Left ventricle myocardium inferior (tissue), 1 donor: ENCODE results near the gene ASB7. TPM values are rescaled to one million over a fixed set of nuclear protein-coding genes. Genes with fewer than 3 reads are reported as not detected.
A peak's percentile ranks its signal among the peaks of the same experiment; 100 is the strongest.

Experiments used
- DNase-seq: peaks from one replicate; pipeline ENCODE4 v3.0.0-alpha.2; 2020
- H3K27ac ChIP-seq: fragments of 200-600 bp; replicated peaks from 2 replicates; pipeline ENCODE4 v1.8.0; 2021
- H3K27me3 ChIP-seq: fragments of 200-600 bp; 2 replicates; pipeline ENCODE4 v1.8.0; 2021; ENCODE audit warnings: low read depth
- H3K36me3 ChIP-seq: fragments of 200-600 bp; 2 replicates; pipeline ENCODE4 v1.8.0; 2021
- H3K4me1 ChIP-seq: fragments of 200-600 bp; 2 replicates; pipeline ENCODE4 v1.8.0; 2021
- H3K4me3 ChIP-seq: fragments of 200-600 bp; 2 replicates; pipeline ENCODE4 v1.8.0; 2021; ENCODE audit warnings: mild to moderate bottlenecking, moderate library complexity
- H3K9me3 ChIP-seq: fragments of 200-600 bp; replicated peaks from 2 replicates; pipeline ENCODE4 v1.8.0; 2021
- CTCF ChIP-seq: fragments of 200-600 bp; IDR thresholded peaks from 2 replicates; pipeline ENCODE4 v1.8.0; 2021; ENCODE audit warnings: antibody characterized with exemption, mild to moderate bottlenecking, borderline replicate concordance
- intact Hi-C: fragments of 100-400 bp; cut with micrococcal nuclease; formaldehyde crosslinking; loops from one replicate; pipeline ENCODE4 v1.11.0; 2022
- long read RNA-seq: library from polyadenylated mRNA; unstranded; transcript quantifications from one replicate; pipeline ENCODE4 v2.0.0, GENCODE V29; 2021
- total RNA-seq: library from RNA; stranded (reverse); fragmentation: NEBNext Ultra II Directional; extraction: Animal tissue kit (Norgen Biotek cat#: 25700); gene quantifications from one replicate; pipeline ENCODE4 v1.2.1, GENCODE V29; 2021
- donor health status: DM: no; HTN: yes; CAD: no; lungs with severe emphysema.

ASB7 gene
- 4.6 TPM for total RNA-seq
- long read RNA-seq, full-length matches to known transcripts: 3 of 3 reads
- long read RNA-seq, partial matches to known transcripts: 0 of 3 reads
- long read RNA-seq, other reads (novel, unspliced or antisense): 0 of 3 reads

DNA sequence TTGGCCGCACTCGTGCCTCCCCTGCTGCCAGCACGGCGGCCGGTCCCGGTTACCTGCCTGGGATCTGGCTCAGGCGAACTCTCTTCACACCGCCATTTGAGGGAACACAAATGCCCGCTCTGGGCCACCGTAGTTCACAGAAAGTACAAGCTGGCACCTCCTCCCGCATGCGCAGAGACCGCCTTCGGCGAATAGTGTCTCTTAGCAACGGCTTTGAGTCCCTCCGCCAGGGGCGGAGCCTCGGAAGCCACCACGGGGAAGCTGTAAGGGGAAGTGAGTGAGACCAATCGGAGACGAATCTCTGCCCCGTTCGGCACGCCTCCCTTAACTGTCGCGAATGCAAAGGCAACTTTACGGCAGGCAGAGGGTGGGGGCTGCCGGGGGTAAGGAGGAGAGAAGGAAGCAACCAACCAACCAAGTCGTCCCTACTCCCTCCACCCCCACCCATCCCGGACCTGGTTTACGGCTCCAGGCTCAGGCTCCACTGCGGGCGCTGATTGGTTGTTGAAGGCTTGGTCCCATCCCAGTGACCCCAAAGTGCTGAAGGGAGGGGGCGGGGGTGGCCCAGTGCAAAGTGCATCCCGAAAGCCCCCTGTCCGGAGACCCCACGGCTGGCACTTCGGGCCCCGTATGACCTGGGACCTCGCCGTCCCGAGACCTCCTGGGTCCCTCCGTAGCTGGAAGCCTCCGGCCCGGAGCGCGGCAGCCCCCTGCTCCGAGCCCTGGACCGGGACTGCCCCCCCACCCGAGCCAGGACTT is at the start of gene ASB7, which contains the start of gene LINS1:
Gene ASB7, plus strand, starts transcription at position 526 of the 759 bp plus-strand sequence. CDS start 9,628 bp downstream, outside the sequence.
Gene LINS1, minus strand, starts transcription at position 121 of the 759 bp plus-strand sequence. CDS start 21,342 bp downstream, outside the sequence.
- intact Hi-C loops: no loop called here
- H3K27me3 ChIP-seq: no peaks in the 10 kb centered on the region
- peak within 1 kb of the TSS; percentile 97 for H3K4me3 ChIP-seq
- H3K36me3 ChIP-seq: peaks cover 12% of the 10 kb centered on the region
- no peaks in the 10 kb centered on the region for H3K9me3 ChIP-seq
- peaks cover 61% of the 10 kb centered on the region for H3K4me1 ChIP-seq
- H3K27ac ChIP-seq: peak within 1 kb of the TSS; percentile 92
- peak; percentile 100 for DNase-seq
- TF ChIP-seq CTCF: no peak

DNA sequence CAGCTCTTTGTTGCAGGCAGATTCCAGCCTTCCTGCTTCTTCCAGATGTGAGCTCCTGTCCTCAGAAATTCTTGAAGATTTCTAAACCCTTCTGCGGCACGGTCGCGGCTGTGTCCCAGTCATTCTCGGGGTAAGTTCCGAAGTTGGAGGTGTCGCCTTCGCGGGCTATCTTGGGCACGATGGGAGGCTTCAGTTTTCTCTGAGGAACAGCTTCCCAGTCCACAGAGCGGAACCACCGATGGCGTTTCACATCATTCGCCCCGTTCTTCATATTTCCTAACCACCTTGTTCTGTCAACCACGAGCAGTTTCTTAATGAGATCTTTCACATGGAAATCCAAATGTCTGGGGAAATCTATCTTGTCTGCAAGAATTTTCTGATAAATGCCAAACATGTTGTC is 48.9 kb upstream of the ASB7 start:
- intact Hi-C loops: no loop called here
- H3K27me3 ChIP-seq: no peaks in the 10 kb centered on the region
- no peaks in the 10 kb centered on the region for H3K36me3 ChIP-seq
- H3K4me1 ChIP-seq: no peaks in the 10 kb centered on the region
- H3K4me3 ChIP-seq: no peak overlapping the region
- no peaks in the 10 kb centered on the region for H3K9me3 ChIP-seq
- no peak for TF ChIP-seq CTCF
- no peak for DNase-seq
- no peak overlapping the region for H3K27ac ChIP-seq

GRCh38 chr15:100558771-100559254 is 43.6 kb upstream of the ASB7 start:
- no peaks in the 10 kb centered on the region for H3K27me3 ChIP-seq
- H3K27ac ChIP-seq: no peak overlapping the region
- no peaks in the 10 kb centered on the region for H3K36me3 ChIP-seq
- no peaks in the 10 kb centered on the region for H3K9me3 ChIP-seq
- no peak for TF ChIP-seq CTCF
- no peaks in the 10 kb centered on the region for H3K4me1 ChIP-seq
- no peak overlapping the region for H3K4me3 ChIP-seq
- DNase-seq: no peak
- intact Hi-C loops: no loop called here

- no peak overlapping the region for H3K27ac ChIP-seq
- no peak for DNase-seq
These were observed 43.1 kb upstream of the ASB7 start for GRCh38 chr15:100559330-100559729.

GRCh38 chr15:100560323-100560722 is 42.1 kb upstream of the ASB7 start:
- no peak overlapping the region for H3K27ac ChIP-seq
- no peaks in the 10 kb centered on the region for H3K4me1 ChIP-seq
- no peaks in the 10 kb centered on the region for H3K27me3 ChIP-seq
- no peaks in the 10 kb centered on the region for H3K36me3 ChIP-seq
- no peaks in the 10 kb centered on the region for H3K9me3 ChIP-seq
- intact Hi-C loops: no loop called here
- DNase-seq: no peak
- H3K4me3 ChIP-seq: no peak overlapping the region
- TF ChIP-seq CTCF: no peak

More at GRCh38 chr15:100559330-100559729, 43.1 kb upstream of the ASB7 start:
- intact Hi-C loops: no loop called here
- TF ChIP-seq CTCF: no peak
- H3K4me3 ChIP-seq: no peak overlapping the region
- H3K36me3 ChIP-seq: no peaks in the 10 kb centered on the region
- H3K27me3 ChIP-seq: no peaks in the 10 kb centered on the region
- no peaks in the 10 kb centered on the region for H3K4me1 ChIP-seq
- no peaks in the 10 kb centered on the region for H3K9me3 ChIP-seq
